ENCODE measurements around the gene GBF1.

- TF ChIP-seq CTCF (IDR thresholded peaks at IDR 0.05; ENCODE audit: borderline replicate concordance, extremely low read depth, low read length, poor library complexity, severe bottlenecking) (no peak), EZH2 (IDR thresholded peaks at IDR 0.05; ENCODE audit: borderline replicate concordance, low read depth, low read length, severe bottlenecking) (no peak)
Observed at GRCh38 chr10:102423372-102423968, 178.1 kb downstream of the GBF1 start.
